IPS-18a (cell line): ENCODE measurements around the gene SLC9A2.

Source experiments
- H3K27ac ChIP-seq: one replicate; pipeline ENCODE4 v1.5.1; 2013; ENCODE audit warnings: low read length
- H3K27me3 ChIP-seq: one replicate; pipeline ENCODE4 v1.6.1; 2013; ENCODE audit warnings: mild to moderate bottlenecking, low read length; ENCODE audit not compliant: control insufficient read depth, insufficient read depth
- H3K36me3 ChIP-seq: one replicate; pipeline ENCODE4 v1.6.1; 2013; ENCODE audit warnings: low read depth, low read length; ENCODE audit not compliant: control insufficient read depth
- H3K4me1 ChIP-seq: one replicate; pipeline ENCODE4 v1.6.1; 2013; ENCODE audit warnings: low read depth, low read length; ENCODE audit not compliant: control insufficient read depth
- H3K4me3 ChIP-seq: one replicate; pipeline ENCODE4 v1.5.1; 2013; ENCODE audit warnings: low read length
- H3K9ac ChIP-seq: one replicate; pipeline ENCODE4 v1.6.1; 2013; ENCODE audit warnings: mild to moderate bottlenecking, low read length, moderate library complexity
- H3K9me3 ChIP-seq: one replicate; pipeline ENCODE4 v1.6.1; 2013; ENCODE audit warnings: low read depth, low read length; ENCODE audit not compliant: control insufficient read depth

The SLC9A2 gene

GRCh38 chr2:102593516-102593915, 25.8 kb upstream of the SLC9A2 start:
- Histone ChIP-seq H3K27ac (no peak overlapping the region), H3K9ac (no peak overlapping the region), H3K36me3 (no peaks in the 10 kb centered on the region), H3K9me3 (no peaks in the 10 kb centered on the region), H3K4me1 (no peaks in the 10 kb centered on the region), H3K4me3 (no peak overlapping the region), H3K27me3 (no peaks in the 10 kb centered on the region)

GRCh38 chr2:102594445-102595016, 24.8 kb upstream of the SLC9A2 start:
- Histone ChIP-seq H3K9ac (no peak overlapping the region), H3K27me3 (no peaks in the 10 kb centered on the region), H3K27ac (no peak overlapping the region), H3K4me1 (no peaks in the 10 kb centered on the region), H3K9me3 (no peaks in the 10 kb centered on the region), H3K36me3 (no peaks in the 10 kb centered on the region), H3K4me3 (no peak overlapping the region)

DNA sequence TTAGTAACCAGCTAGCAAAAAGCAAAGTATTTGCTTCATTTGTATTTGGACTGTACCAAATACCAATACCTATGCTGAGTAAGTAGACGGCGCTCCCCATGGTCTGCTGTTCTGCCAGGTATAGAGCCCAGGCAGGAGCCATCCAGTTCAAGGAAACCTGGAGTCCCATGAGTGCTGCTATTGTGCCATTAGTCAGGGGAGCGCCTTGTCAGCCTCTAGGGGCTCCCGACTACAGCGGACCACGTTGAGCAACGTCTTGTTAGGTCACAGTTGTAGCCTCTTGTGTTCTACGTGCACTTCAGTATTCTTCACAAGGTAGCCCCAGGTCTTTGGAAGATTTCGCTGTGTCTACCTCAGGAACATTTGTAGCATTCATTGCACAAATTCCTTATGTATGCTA, 21.6 kb upstream of the SLC9A2 start:
- Histone ChIP-seq H3K4me1 (no peaks in the 10 kb centered on the region), H3K27me3 (no peaks in the 10 kb centered on the region), H3K4me3 (no peak overlapping the region), H3K9me3 (no peaks in the 10 kb centered on the region), H3K27ac (no peak overlapping the region), H3K9ac (no peak overlapping the region), H3K36me3 (no peaks in the 10 kb centered on the region)

DNA sequence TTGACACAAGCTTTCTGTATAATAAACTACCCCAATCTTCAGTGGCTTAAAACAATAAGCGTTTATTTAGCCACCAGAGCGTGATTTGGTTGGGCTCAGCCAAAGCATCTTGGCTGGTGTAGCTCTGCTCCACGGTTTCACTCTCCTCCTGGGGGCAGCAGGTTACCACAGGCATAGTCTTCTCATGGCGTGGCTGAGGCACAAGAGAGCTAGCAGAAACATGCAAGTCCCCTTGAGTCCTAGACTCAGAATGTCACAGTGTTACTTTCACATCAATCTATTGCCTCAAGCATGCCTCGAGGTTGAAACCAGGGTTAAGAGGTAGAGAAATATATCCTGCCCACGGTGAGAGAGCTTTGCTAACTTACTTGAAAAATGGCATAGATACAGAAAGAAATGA, 19.9 kb upstream of the SLC9A2 start:
- H3K36me3 ChIP-seq: no peaks in the 10 kb centered on the region
- H3K4me3 ChIP-seq: no peak overlapping the region

DNA sequence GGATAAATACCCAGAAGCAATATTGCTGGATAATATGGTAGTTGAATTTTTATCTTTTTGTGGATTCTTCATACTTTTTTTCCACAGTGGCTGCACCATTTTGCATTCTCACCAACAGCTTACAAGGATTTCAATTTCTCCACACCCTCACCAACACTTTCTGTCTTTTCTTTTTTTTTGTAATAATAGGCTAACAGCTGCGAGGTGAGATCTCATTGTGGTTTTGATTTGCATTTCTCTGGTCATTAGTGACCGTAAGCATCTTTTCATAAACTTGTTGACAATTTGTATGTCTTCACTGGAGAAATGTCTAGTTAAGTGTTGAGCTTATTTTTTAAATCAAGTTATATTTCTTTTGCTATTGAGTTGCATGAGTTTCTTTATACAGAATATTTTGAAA, 17.6 kb upstream of the SLC9A2 start:
- Histone ChIP-seq H3K27ac (no peak overlapping the region), H3K36me3 (no peaks in the 10 kb centered on the region), H3K4me3 (no peak overlapping the region), H3K9me3 (no peaks in the 10 kb centered on the region), H3K27me3 (no peaks in the 10 kb centered on the region), H3K9ac (no peak overlapping the region), H3K4me1 (no peaks in the 10 kb centered on the region)

More for the DNA sequence above, 19.9 kb upstream of the SLC9A2 start:
- Histone ChIP-seq H3K9ac (no peak overlapping the region), H3K27ac (no peak overlapping the region), H3K4me1 (no peaks in the 10 kb centered on the region), H3K27me3 (no peaks in the 10 kb centered on the region), H3K9me3 (no peaks in the 10 kb centered on the region)

DNA sequence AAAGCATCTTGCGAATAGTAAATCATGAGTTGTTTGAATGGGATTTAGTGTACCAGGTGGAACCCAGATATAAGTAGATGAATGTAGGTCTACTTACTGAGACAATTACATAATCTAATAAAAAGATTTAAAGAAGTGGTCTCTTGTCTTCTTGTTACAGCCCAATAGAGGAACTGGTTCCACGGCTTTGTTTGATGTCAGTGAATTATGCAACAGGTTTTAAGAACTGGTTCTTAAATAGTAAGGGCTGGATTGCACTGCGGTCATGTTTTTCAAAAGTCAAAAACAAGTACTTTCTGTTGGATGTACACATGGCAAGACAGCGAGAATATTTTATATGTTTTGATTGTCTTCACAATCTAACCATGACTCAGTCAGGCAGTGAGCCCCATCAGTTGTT, 15.4 kb upstream of the SLC9A2 start:
- no peaks in the 10 kb centered on the region for H3K36me3 ChIP-seq
- no peaks in the 10 kb centered on the region for H3K27me3 ChIP-seq
- H3K4me1 ChIP-seq: no peaks in the 10 kb centered on the region
- H3K27ac ChIP-seq: no peak overlapping the region
- no peaks in the 10 kb centered on the region for H3K9me3 ChIP-seq
- no peak overlapping the region for H3K9ac ChIP-seq
- no peak overlapping the region for H3K4me3 ChIP-seq

DNA sequence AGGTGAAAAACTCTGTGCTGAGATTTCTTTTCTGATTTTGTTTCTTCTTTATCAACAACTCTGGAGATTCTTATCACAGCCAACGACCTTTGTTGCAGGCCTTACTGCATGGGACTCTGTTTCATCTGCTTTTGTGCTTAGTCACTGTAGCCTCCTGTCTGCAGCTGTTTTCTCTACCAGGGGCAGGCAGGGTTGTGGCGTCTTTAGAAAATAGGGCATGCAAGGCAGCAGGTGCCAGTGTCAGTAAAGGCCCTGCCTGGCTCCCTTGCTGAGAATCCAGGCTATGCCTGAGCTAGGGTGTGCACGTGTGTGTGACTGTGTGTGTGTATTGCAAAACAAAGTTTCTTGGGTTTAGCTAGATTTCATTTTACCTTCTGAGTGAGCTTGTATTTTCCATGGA, 14.6 kb upstream of the SLC9A2 start:
- Histone ChIP-seq H3K9ac (no peak overlapping the region), H3K27ac (no peak overlapping the region), H3K9me3 (no peaks in the 10 kb centered on the region), H3K4me1 (no peaks in the 10 kb centered on the region), H3K27me3 (no peaks in the 10 kb centered on the region), H3K4me3 (no peak overlapping the region), H3K36me3 (no peaks in the 10 kb centered on the region)

GRCh38 chr2:102606353-102606752, 13.0 kb upstream of the SLC9A2 start:
- Histone ChIP-seq H3K36me3 (no peaks in the 10 kb centered on the region), H3K9ac (no peak overlapping the region), H3K4me1 (no peaks in the 10 kb centered on the region), H3K9me3 (no peaks in the 10 kb centered on the region), H3K27ac (no peak overlapping the region), H3K27me3 (no peaks in the 10 kb centered on the region), H3K4me3 (no peak overlapping the region)

- H3K36me3 ChIP-seq: no peaks in the 10 kb centered on the region
- no peaks in the 10 kb centered on the region for H3K9me3 ChIP-seq
- peaks cover 5% of the 10 kb centered on the region for H3K4me1 ChIP-seq
These were observed 3.5 kb upstream of the SLC9A2 start for GRCh38 chr2:102615620-102616436.

GRCh38 chr2:102618452-102619413, 620 bp upstream of the SLC9A2 start:
- Histone ChIP-seq H3K9me3 (no peaks in the 10 kb centered on the region), H3K27me3 (peaks cover 62% of the 10 kb centered on the region), H3K27ac (no peak overlapping the region), H3K9ac (no peak overlapping the region), H3K4me1 (peaks cover 5% of the 10 kb centered on the region), H3K4me3 (peak overlapping the region; percentile 65), H3K36me3 (no peaks in the 10 kb centered on the region)

More at GRCh38 chr2:102615620-102616436, 3.5 kb upstream of the SLC9A2 start:
- no peak overlapping the region for H3K27ac ChIP-seq
- H3K4me3 ChIP-seq: no peak overlapping the region
- H3K9ac ChIP-seq: no peak overlapping the region
- H3K27me3 ChIP-seq: peaks cover 42% of the 10 kb centered on the region

- Histone ChIP-seq H3K4me1 (peaks cover 5% of the 10 kb centered on the region), H3K27ac (no peak overlapping the region), H3K9me3 (no peaks in the 10 kb centered on the region), H3K4me3 (peak overlapping the region; percentile 38), H3K9ac (no peak overlapping the region), H3K36me3 (no peaks in the 10 kb centered on the region), H3K27me3 (peaks cover 62% of the 10 kb centered on the region)
These were observed 979 bp downstream of the SLC9A2 start for GRCh38 chr2:102620332-102620731.
